Activated CD4-positive, alpha-beta T cell treated with anti-CD3 and anti-CD28 coated beads, Interleukin-2, Interleukin-4, amounts not matched to agents 100 ng/mL and 50 ng/mL, durations not matched to agents 16 hours and 8 hours (primary cell): ENCODE measurements around the gene ATP8A2.

Experiments used
- DNase-seq: peaks from one replicate; pipeline ENCODE4 v3.0.0-alpha.2; 2020; ENCODE audit warnings: low spot score

ATP8A2 gene

DNA sequence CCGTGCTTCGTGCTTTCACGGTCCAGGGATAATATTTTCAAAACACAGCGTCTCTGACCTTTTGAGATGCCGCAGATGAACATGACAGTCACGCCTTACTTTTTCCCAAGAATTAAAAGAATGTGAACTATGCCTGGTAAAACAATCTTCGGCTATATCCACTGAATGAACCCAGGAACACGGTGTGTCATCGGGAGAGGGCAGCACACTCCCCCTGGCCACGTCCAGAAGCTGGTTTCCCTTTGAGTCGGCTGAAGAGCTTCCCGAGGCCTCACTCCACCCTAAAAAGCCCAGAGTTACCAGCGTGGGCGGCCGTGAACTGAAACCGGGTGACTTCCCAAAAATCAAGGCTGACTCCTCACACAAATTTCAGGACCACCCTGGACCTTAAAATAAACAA lies 702.9 kb downstream of the ATP8A2 start:
- DNase-seq: no peak
